Stimulated activated CD4-positive, alpha-beta T cell treated with anti-CD3 and anti-CD28 coated beads, Interleukin-15, amount 100 ng/mL, for 48 hours (primary cell): Measurements from ENCODE around the gene EIF5A2.

Source experiments
- DNase-seq, 2 donors: peaks; one replicate each; pipeline ENCODE4 v3.0.0-alpha.2; 2020; ENCODE audit warnings: low read depth in 2 of 2

EIF5A2 gene

GRCh38 chr3:170852324-170852723 is 56.1 kb downstream of the EIF5A2 start:
- no peak for DNase-seq

GRCh38 chr3:170848292-170848917 is 60.0 kb downstream of the EIF5A2 start:
- DNase-seq: no peak

- no peak for DNase-seq
These were observed 64.1 kb downstream of the EIF5A2 start for GRCh38 chr3:170844377-170844776.

GRCh38 chr3:170840291-170840859 is 68.1 kb downstream of the EIF5A2 start:
- no peak for DNase-seq

- no peak for DNase-seq
These were observed 68.8 kb downstream of the EIF5A2 start for GRCh38 chr3:170839518-170840100.
